ENCODE measurements around the gene JAG1. TPM values are rescaled to one million over a fixed set of nuclear protein-coding genes. Genes with fewer than 3 reads are reported as not detected.

JAG1 gene
- polyA plus RNA-seq, 4 donors, result 6.3 to 63.7 (median 15.7) TPM

DNA sequence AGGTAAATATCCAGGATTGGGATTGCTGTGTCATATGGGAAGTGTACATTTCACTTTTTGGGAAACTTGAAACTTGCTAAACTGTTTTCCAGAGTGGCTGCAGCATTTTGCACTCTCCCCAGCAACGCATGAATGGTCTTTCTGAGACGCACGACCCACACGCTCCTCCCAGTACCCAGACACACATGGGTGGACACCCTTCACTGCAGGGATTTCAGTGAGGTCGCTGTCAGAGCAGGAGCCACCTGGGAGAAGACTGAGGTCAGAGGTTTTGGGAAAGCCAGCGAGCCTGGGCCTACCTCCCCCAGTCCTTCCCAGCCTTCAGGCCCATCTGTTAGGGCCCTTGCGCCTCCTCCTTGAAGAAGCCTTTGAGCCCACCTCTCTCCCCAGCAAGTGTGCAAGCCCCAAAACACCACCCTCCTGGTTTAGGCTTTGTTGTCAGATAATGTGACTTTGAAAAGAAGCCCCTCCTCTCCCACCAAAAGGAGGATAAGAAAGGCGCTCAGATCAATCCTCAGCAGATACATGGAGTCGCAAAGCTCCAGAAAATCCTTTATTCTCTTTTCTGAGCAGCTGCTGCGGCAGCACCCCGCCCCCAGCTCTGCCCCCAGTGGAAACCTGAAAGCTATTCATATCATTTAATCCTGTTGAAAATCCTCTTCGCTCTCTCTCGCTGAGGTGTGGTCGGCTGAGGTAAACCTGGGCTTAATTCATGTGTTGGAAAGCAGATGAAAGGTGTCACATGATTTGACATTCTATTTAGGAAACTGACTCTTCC, 12.7 kb upstream of the JAG1 start:
- Histone ChIP-seq H3K36me3 (ENCODE audit: control insufficient read depth in 3 of 3, insufficient read depth in 2 of 3, low read depth in 1 of 3, low read length in 3 of 3) (no peaks in the 10 kb centered on the region), H3K27me3 (ENCODE audit: control insufficient read depth in 3 of 3, insufficient read depth in 3 of 3, low read length in 3 of 3) (no peaks in the 10 kb centered on the region), H3K27ac (ENCODE audit: low read depth in 1 of 3, low read length in 2 of 3) (no peak overlapping the region), H3K4me1 (ENCODE audit: control insufficient read depth in 3 of 3, insufficient read depth in 2 of 3, low read depth in 1 of 3, low read length in 2 of 3) (peaks cover 0 to 16% (median 0%) of the 10 kb centered on the region in 3 donors), H3K9me3 (ENCODE audit: control insufficient read depth in 2 of 2, insufficient read depth in 1 of 2, low read depth in 1 of 2, low read length in 1 of 2) (no peaks in the 10 kb centered on the region), H3K4me3 (ENCODE audit: low read depth in 1 of 3, low read length in 3 of 3) (no peak overlapping the region)
- DNase-seq (no peak), FAIRE-seq (no peak)
- WGBS, 3 donors, result 92 to 94% (median 93%) methylated on average over 14 of the region's 14 CpGs

DNA sequence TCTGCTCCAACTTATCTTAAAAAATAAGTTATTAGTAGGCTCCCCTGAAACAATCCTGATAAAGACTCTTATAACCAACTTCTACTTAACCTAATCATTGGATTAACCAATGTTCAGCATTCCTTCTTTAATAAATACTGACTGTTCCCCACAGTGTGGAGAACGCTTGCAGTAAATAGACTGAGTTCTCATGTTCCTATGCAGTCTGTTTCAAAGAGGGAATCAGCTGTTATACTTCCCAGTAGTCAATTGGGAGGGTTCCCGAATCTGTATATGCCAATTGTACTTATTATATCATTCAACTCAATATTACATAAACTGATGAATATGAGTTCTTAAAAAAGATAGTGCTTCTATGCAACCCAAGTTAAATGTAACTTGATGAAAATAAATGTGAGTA, 9.7 kb upstream of the JAG1 start:
- Histone ChIP-seq H3K27ac (ENCODE audit: low read depth in 1 of 3, low read length in 2 of 3) (no peak overlapping the region), H3K4me1 (ENCODE audit: control insufficient read depth in 3 of 3, insufficient read depth in 2 of 3, low read depth in 1 of 3, low read length in 2 of 3) (peaks cover 0 to 3% (median 0%) of the 10 kb centered on the region in 3 donors), H3K4me3 (ENCODE audit: low read depth in 1 of 3, low read length in 3 of 3) (no peak overlapping the region), H3K27me3 (ENCODE audit: control insufficient read depth in 3 of 3, insufficient read depth in 3 of 3, low read length in 3 of 3) (no peaks in the 10 kb centered on the region), H3K36me3 (ENCODE audit: control insufficient read depth in 3 of 3, insufficient read depth in 2 of 3, low read depth in 1 of 3, low read length in 3 of 3) (no peaks in the 10 kb centered on the region), H3K9me3 (ENCODE audit: control insufficient read depth in 2 of 2, insufficient read depth in 1 of 2, low read depth in 1 of 2, low read length in 1 of 2) (peaks cover 0 to 5% of the 10 kb centered on the region in 2 donors)
- DNase-seq (no peak), FAIRE-seq (no peak)
- WGBS, 3 donors, result 80 to 90% (median 90%) methylated on average over 2 of the region's 2 CpGs

DNA sequence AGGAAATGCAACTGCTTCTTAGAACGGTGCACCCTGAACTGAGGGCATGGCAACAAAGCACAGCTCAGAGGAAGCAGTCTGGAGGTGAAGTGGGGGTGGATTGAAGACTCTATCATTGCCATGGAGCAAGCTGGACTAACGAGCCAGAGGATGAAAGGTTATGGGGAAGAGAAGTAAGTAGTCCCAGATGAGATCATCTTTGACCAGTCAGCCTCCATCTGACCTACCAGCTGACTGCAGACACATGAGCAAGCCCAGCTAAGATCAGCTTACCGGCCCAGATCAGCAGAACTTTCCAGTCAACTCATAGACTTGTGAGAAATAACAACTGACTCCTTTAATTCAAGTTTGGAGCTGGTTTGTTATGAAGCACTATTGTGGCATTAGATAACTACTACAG, 9.1 kb upstream of the JAG1 start:
- peaks cover 0 to 3% (median 0%) of the 10 kb centered on the region in 3 donors for H3K4me1 ChIP-seq (ENCODE audit: control insufficient read depth in 3 of 3, insufficient read depth in 2 of 3, low read depth in 1 of 3, low read length in 2 of 3)
- no peak overlapping the region for H3K4me3 ChIP-seq (ENCODE audit: low read depth in 1 of 3, low read length in 3 of 3)
- H3K27ac ChIP-seq (ENCODE audit: low read depth in 1 of 3, low read length in 2 of 3), result no peak overlapping the region
- no peaks in the 10 kb centered on the region for H3K27me3 ChIP-seq (ENCODE audit: control insufficient read depth in 3 of 3, insufficient read depth in 3 of 3, low read length in 3 of 3)
- H3K9me3 ChIP-seq (ENCODE audit: control insufficient read depth in 2 of 2, insufficient read depth in 1 of 2, low read depth in 1 of 2, low read length in 1 of 2), result peaks cover 0 to 5% of the 10 kb centered on the region in 2 donors
- FAIRE-seq, result no peak
- WGBS, 3 donors, result 68 to 73% (median 70%) methylated on average over 3 of the region's 3 CpGs
- H3K36me3 ChIP-seq (ENCODE audit: control insufficient read depth in 3 of 3, insufficient read depth in 2 of 3, low read depth in 1 of 3, low read length in 3 of 3), result no peaks in the 10 kb centered on the region
- DNase-seq, result peak in 1 of 2 donors; percentile 32

DNA sequence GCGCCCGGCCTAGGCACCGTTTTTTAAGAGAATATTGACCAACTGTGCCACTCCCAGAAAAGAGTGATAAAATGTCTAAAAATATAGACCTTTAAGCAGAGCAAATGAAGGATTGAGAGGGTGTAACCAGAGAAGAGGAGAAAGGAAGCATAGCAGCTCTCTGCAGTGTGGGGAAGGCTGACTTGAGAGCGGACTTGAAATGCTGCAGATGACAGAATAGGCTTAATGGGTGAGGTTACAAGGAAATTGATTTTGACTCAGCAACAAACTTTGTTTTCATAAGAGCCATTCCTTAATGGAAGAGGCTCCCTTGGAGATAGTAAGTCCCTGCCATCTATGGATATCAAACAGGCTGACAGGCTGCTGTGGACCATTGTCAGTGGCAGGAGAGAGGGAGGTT, 7.7 kb upstream of the JAG1 start:
- Histone ChIP-seq H3K27ac (ENCODE audit: low read depth in 1 of 3, low read length in 2 of 3) (no peak overlapping the region), H3K9me3 (ENCODE audit: control insufficient read depth in 2 of 2, insufficient read depth in 1 of 2, low read depth in 1 of 2, low read length in 1 of 2) (peaks cover 0 to 5% of the 10 kb centered on the region in 2 donors), H3K27me3 (ENCODE audit: control insufficient read depth in 3 of 3, insufficient read depth in 3 of 3, low read length in 3 of 3) (no peaks in the 10 kb centered on the region), H3K4me1 (ENCODE audit: control insufficient read depth in 3 of 3, insufficient read depth in 2 of 3, low read depth in 1 of 3, low read length in 2 of 3) (peaks cover 0 to 3% (median 0%) of the 10 kb centered on the region in 3 donors), H3K4me3 (ENCODE audit: low read depth in 1 of 3, low read length in 3 of 3) (no peak overlapping the region), H3K36me3 (ENCODE audit: control insufficient read depth in 3 of 3, insufficient read depth in 2 of 3, low read depth in 1 of 3, low read length in 3 of 3) (no peaks in the 10 kb centered on the region)
- no peak for DNase-seq
- WGBS, 3 donors, result 86 to 95% (median 93%) methylated on average over 4 of the region's 4 CpGs
- no peak for FAIRE-seq

DNA sequence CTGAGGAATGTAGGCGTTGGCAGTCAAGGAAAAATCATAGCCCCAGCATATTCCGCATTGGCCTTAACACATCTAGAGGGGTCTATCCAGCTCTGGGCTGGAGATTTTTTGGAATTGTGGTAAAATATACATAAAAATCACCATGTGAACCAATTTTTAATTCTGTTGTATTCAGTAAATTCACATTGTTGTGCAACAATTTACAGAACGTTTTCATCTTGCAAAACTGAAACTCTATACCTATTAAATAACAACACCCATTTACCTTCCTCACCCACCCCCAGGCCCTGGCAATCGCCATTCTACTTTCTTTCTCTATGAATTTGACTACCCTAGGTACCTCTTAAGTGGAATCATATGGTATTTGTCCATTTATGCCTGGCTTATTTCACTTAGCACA, 6.8 kb upstream of the JAG1 start:
- DNase-seq (no peak), FAIRE-seq (no peak)
- no peak overlapping the region for H3K27ac ChIP-seq (ENCODE audit: low read depth in 1 of 3, low read length in 2 of 3)
- 78 to 88% (median 87%) methylated on average over 4 of the region's 4 CpGs for WGBS, 3 donors
- peaks cover 0 to 4% (median 0%) of the 10 kb centered on the region in 3 donors for H3K4me1 ChIP-seq (ENCODE audit: control insufficient read depth in 3 of 3, insufficient read depth in 2 of 3, low read depth in 1 of 3, low read length in 2 of 3)
- H3K4me3 ChIP-seq (ENCODE audit: low read depth in 1 of 3, low read length in 3 of 3), result no peak overlapping the region
- peaks cover 0 to 5% of the 10 kb centered on the region in 2 donors for H3K9me3 ChIP-seq (ENCODE audit: control insufficient read depth in 2 of 2, insufficient read depth in 1 of 2, low read depth in 1 of 2, low read length in 1 of 2)
- no peaks in the 10 kb centered on the region for H3K27me3 ChIP-seq (ENCODE audit: control insufficient read depth in 3 of 3, insufficient read depth in 3 of 3, low read length in 3 of 3)
- no peaks in the 10 kb centered on the region for H3K36me3 ChIP-seq (ENCODE audit: control insufficient read depth in 3 of 3, insufficient read depth in 2 of 3, low read depth in 1 of 3, low read length in 3 of 3)

DNA sequence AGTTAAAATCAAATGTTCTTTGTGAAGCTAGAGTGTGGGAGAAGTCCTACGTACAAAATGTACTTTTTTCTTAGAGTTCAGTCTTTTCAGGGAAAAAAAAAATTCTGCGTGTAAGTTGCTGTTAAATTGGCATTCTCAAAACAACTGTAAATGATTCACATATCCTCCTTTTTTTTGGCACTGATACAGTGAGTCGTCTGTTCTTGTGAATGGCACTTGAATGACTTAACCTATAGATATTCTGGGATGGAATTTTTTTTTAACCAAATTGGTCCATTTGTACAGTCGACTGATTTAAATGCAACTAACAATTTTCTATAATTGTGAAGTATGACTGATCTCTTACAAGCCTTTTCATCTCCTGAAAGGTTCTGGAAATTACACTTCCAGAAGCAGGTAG, 5.5 kb upstream of the JAG1 start:
- DNase-seq, result no peak
- no peak for FAIRE-seq
- 56 to 67% (median 65%) methylated on average over 4 of the region's 4 CpGs for WGBS, 3 donors
- no peaks in the 10 kb centered on the region for H3K27me3 ChIP-seq (ENCODE audit: control insufficient read depth in 3 of 3, insufficient read depth in 3 of 3, low read length in 3 of 3)
- peaks cover 0 to 12% (median 0%) of the 10 kb centered on the region in 3 donors for H3K4me1 ChIP-seq (ENCODE audit: control insufficient read depth in 3 of 3, insufficient read depth in 2 of 3, low read depth in 1 of 3, low read length in 2 of 3)
- no peak overlapping the region for H3K27ac ChIP-seq (ENCODE audit: low read depth in 1 of 3, low read length in 2 of 3)
- peaks cover 0 to 5% of the 10 kb centered on the region in 2 donors for H3K9me3 ChIP-seq (ENCODE audit: control insufficient read depth in 2 of 2, insufficient read depth in 1 of 2, low read depth in 1 of 2, low read length in 1 of 2)
- H3K36me3 ChIP-seq (ENCODE audit: control insufficient read depth in 3 of 3, insufficient read depth in 2 of 3, low read depth in 1 of 3, low read length in 3 of 3), result no peaks in the 10 kb centered on the region
- no peak overlapping the region for H3K4me3 ChIP-seq (ENCODE audit: low read depth in 1 of 3, low read length in 3 of 3)

DNA sequence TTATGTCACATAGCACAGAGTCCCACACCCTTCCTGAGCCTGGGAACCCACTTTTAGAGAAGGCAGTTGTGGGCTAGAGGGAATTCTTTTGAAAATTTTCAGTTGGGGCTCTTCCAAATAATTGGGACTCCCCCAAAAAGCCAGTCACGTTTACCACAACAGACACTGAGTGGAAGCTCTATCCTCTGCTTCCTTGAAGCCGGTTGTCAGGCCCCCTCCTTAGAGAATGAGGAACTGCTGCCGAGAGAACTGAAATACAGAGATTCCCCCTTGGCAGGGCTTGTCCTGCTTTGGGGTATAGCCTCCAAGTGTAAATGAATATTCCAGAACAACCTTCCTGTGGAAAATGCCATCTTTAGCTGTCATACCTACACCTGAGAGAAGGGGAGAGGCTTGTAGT, 2.7 kb upstream of the JAG1 start:
- H3K4me3 ChIP-seq (ENCODE audit: low read depth in 1 of 3, low read length in 3 of 3), result no peak overlapping the region
- H3K9me3 ChIP-seq (ENCODE audit: control insufficient read depth in 2 of 2, insufficient read depth in 1 of 2, low read depth in 1 of 2, low read length in 1 of 2), result peaks cover 0 to 5% of the 10 kb centered on the region in 2 donors
- H3K36me3 ChIP-seq (ENCODE audit: control insufficient read depth in 3 of 3, insufficient read depth in 2 of 3, low read depth in 1 of 3, low read length in 3 of 3), result peaks cover 0 to 11% (median 0%) of the 10 kb centered on the region in 3 donors
- WGBS, 3 donors, result 66 to 77% (median 66%) methylated on average over 3 of the region's 3 CpGs
- DNase-seq (no peak), FAIRE-seq (no peak)
- H3K27me3 ChIP-seq (ENCODE audit: control insufficient read depth in 3 of 3, insufficient read depth in 3 of 3, low read length in 3 of 3), result no peaks in the 10 kb centered on the region
- H3K27ac ChIP-seq (ENCODE audit: low read depth in 1 of 3, low read length in 2 of 3), result no peak overlapping the region
- peaks cover 0 to 9% (median 0%) of the 10 kb centered on the region in 3 donors for H3K4me1 ChIP-seq (ENCODE audit: control insufficient read depth in 3 of 3, insufficient read depth in 2 of 3, low read depth in 1 of 3, low read length in 2 of 3)

DNA sequence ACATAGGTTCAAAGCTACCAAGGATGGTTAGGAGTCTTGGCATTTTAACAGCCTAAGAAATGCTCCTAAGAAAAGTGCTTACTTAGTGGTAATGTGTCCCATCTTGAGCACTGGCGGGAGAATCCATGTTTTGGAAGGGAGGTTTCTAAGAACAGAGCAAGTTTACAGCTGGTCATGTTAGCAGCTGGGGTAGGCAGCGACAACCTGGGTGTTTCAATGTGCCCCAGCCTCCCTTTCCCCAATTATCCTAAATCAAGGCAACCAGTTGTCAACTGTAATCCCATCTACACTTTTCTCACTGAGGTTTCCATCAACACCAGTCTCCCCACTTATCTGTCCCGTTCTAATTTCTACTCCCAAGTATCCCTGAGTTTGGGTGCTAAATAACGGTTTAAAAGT, 1.6 kb upstream of the JAG1 start:
- no peak for FAIRE-seq
- WGBS, 3 donors, result 86 to 92% (median 92%) methylated on average over 4 of the region's 4 CpGs
- peak overlapping the region; percentile 96 to 100 (median 98) for H3K27ac ChIP-seq (ENCODE audit: low read depth in 1 of 3, low read length in 2 of 3)

More for the DNA sequence above, 1.6 kb upstream of the JAG1 start:
- H3K9me3 ChIP-seq (ENCODE audit: control insufficient read depth in 2 of 2, insufficient read depth in 1 of 2, low read depth in 1 of 2, low read length in 1 of 2), result peaks cover 0 to 2% of the 10 kb centered on the region in 2 donors
- peak overlapping the region in 1 of 3 donors; percentile 79 for H3K4me3 ChIP-seq (ENCODE audit: low read depth in 1 of 3, low read length in 3 of 3)
- H3K36me3 ChIP-seq (ENCODE audit: control insufficient read depth in 3 of 3, insufficient read depth in 2 of 3, low read depth in 1 of 3, low read length in 3 of 3), result peaks cover 0 to 19% (median 0%) of the 10 kb centered on the region in 3 donors
- H3K27me3 ChIP-seq (ENCODE audit: control insufficient read depth in 3 of 3, insufficient read depth in 3 of 3, low read length in 3 of 3), result no peaks in the 10 kb centered on the region
- H3K4me1 ChIP-seq (ENCODE audit: control insufficient read depth in 3 of 3, insufficient read depth in 2 of 3, low read depth in 1 of 3, low read length in 2 of 3), result peaks cover 0 to 14% (median 2%) of the 10 kb centered on the region in 3 donors
- DNase-seq, result no peak

All from small intestine (tissue), 7 donors.